GDM1 (cell line): ENCODE results near the gene SLC38A7.
"Not testable (repeated sequence)": the region's sequence is repeated elsewhere in the genome, so short reads cannot be mapped to it uniquely, and the experiment has no call there.

ENCODE experiments used
- DNase-seq: peaks from one replicate; lab custom pipeline; 2025; lab: John Stamatoyannopoulos, UW

SLC38A7 gene

DNA sequence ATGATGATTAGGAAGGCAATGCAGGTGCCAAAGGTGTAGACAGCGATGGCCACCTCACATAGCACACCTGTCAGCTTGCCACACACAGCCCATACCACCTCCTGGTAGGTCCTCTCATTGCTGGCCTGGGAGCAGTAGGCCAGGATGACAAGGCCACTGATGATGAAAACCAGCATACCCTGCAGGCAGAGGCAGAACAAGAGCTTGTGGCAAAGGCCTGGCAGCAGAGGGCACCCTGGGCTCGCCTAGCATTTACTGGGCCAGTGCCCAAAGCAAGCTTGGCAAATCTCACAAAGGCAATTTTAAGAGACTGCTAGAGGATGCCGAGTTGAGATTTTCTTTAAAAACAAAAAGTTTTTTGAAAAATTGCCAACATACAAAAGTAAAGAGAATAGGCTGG is 5.9 kb downstream of the SLC38A7 start:
- no peak for DNase-seq

DNA sequence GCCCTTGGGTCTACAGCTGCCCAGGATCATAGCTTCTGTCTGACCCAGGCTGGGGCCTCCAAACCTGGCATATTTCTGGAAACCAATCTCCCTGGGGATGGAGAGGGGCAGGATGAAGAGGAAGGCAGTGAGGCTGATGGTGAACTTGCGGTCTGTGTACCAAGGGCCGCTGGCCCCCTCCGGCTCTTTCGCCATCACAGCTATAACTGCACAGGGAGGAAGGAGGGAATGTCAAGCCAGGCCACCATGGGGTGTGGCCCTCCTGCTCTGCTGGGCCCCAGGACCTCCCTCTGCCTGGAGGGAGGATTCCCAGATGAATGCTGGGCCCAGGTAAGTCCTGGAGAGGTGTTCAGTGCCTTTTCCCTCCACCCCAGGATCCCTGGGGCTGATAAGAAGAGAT is 6.3 kb downstream of the SLC38A7 start:
- DNase-seq, result no peak

DNA sequence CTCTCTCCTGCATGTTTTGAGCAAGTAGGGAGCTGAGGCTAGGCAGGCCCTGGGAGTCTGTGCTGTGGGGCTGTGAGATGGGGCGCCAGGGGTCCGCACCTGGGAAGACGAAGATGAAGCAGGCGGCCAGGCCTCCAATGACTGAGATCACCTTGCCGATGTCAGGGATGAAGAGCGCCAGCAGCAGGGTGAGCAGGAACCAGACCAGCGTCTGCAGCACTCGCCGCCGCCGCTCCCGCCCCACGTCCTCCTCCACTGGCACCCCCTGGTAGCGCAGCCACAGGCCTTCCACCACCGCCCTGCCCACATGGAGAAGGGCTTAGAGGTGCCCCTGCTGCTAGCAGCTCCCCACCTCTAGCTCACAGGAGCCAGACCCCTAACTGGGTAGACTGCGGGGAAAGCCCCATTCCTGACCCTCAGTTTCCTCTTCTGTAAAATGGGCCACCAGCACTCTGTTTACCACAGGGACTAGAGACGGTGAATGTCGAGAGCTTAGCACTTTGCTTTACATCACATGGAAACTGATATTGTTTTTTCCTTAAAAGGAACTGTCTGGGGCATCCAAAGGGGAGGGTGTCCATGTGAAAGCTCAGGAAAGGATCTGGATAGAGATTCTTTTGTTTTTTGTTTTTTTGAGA is 13.5 kb downstream of the SLC38A7 start:
- no peak for DNase-seq

DNA sequence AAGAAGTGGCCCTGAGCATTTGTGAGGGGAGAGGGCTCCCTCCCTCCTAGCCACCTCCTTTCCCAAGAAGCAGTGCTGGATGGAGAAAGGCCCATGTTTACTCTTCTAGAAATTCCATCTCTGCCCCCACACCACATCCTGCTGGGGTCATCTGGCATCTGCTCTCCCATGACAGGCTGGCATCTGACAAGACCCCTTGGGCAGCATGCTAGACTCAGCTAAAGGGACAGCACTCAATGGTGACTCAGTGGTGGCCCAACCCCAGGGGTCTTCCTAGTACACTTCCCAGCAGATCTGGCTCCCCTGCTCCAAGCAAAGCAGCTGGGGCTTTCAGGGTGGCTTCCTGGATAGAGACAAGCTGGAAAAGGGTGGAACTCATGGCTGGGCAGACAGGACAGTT is 14.4 kb downstream of the SLC38A7 start:
- no peak for DNase-seq

DNA sequence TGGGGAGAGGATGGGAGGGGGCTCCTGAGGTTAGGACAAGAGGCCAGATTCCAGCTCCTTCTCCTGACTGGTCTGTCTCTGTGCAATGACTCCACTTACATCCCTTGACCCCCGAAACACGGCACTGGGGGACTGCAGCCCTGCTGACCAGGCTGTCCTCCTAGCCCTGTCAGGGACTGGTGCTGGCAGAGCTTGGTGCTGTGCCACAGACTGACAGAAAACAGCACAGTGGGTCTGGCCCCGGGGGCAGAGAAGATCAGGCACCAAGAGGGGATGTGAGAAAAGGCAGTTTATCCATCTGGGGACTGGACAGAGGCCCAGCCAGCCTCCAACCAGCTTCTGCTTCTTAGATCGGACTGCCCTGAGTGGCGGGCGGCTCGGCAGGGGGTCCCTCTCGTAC is 19.4 kb downstream of the SLC38A7 start:
- DNase-seq, result no peak

DNA sequence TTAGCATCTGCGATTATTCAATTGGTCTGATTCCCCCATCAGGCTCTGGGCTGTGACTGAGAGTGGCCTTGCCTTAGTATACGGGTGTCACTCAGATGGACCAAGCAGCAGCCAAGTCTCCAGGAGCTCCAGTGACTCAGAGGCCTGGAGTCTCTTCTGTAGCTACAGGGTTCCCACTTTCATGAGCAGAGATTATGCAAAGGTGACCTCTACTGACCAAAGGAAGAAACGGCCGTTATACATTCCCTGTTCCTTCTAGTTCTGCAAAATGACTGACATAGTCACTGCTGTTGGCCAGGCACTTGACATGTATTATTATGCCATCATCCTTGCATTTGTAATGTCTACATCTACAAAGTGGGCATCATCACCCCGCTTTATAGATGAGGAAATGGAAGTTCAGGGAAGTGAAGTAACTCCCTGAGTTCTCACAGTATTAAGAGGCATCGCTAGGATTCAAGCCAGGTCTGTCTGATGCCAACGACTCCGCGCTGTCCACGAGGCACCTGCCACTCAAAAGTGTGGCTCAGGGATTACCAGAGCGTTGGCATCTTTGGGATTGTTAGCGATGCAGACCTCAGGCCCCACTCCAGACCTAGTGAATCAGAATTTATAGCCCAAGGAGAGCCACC is 23.3 kb downstream of the SLC38A7 start:
- no peak for DNase-seq

DNA sequence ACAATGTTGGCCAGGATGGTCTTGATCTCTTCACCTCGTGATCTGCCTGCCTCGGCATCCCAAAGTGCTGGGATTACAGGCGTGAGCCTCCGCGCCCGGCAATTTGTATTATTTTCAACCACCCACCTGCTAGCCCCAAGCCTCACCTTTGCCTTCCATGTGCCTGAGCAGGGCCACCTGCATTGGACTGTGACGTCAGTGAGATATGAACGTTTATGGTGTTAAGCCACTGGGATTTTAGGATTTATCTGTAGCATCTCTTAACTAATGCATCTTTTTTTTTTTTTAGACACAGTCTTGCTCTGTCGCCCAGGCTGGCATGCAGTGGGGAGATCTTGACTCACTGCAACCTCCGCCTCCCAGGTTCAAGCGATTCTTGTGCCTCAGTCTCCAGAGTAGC is 24.7 kb downstream of the SLC38A7 start:
- not testable (repeated sequence) for DNase-seq

DNA sequence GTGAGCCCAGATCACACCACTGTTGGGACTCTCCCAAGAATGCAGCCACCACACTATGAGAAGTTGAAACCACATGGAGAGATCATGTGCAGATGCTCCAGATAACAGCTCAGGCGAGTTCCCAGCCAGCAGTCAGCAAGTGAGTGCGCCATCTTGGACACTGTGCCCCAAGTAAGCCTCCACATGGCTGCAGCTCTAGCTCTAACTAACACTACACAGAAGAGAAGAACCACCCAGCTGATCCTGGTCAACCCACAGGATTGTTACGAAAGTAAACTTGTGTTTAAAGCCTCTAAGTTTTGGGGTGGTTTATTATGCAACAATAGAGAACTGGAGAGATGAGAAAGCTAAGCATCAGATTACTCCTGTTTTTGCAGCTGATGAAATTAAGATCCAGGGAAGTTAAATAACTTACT is 25.8 kb downstream of the SLC38A7 start:
- DNase-seq, result no peak

DNA sequence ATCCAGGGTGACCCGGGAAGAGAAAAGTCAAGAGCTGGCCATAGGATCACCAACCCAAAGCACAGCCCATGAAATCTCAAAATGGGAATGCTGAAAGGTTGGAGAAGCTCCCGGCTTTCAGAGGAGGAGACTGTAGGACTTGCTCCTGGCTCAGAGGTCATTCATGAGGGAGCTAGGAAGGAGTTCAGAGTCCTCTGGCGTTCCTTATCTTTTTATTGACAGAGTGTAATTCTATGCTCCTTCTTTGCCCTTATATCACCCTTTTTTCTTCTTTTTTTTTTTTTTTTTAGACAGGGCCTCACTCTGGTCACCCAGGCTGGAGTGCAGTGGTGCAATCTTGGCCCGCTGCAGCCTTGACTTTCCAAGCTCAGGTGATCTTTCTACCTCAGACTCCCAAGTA is 27.7 kb downstream of the SLC38A7 start:
- no peak for DNase-seq

DNA sequence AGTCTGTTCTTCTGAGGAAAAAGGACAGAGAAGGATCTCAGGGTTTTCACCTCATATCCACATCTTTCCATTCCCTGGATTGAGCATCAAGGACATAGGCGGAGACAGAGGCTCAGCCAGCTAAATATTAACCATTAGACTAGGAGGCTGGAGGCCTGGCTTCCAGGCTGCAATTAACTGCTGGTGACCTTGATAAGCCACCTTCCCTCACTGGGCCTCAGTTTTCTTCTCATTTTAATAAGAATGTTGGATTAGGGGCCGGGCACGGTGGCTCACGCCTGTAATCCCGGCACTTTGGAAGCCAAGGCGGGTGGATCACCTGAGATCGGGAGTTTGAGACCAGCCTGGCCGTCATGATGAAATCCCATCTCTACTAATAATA is 29.4 kb downstream of the SLC38A7 start:
- no peak for DNase-seq

DNA sequence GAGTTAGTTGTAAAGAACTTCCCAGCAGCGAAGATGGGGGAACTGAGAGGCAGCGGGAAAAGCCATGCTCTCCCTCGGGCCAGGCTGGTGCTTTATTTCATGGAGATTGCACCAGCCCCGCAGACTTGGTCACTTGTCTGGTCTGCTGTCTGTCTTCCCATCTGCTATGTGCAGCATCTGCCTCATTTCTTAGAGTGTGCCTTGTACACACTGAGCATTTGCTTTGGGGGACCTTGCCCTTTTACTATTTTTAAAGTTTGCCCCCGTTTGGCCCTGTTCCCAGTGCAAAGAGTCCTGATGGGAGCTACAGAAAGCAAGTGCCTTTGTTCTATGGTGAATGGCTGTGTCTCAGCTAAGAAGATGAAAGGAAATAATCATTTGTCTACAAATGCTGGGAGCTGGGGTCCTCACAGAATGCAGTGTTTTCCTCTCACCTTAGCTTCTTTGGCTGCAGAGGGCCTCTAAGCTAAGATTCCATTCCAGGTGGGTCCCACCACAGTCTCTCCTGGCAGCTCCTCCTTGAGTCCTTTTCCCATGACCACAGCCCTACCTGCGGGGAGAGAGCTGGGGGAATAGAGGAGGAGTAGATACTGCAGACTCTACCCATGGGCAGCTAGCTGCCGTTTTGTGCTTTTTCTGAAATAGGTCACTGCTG is 29.9 kb downstream of the SLC38A7 start:
- DNase-seq, result no peak

DNA sequence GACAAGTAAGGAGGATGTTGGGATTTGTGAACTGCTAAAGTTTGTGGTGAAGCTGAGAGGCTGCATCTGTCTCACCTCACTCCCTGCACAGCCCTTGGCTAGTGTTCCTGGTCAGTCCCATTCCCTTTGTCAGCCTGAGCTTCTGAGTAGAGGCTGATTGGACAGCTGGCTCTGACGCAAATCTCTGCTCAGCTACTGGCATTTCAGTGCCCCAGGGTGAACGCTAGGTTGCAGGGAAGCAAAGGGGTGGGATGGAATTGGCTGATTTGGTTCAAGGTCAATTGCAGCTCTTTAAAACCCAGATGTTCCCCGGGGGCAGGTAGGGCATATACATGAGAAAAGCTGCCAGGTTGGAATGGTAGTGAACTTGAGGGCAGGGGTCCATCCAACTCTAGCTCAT is 31.8 kb downstream of the SLC38A7 start:
- no peak for DNase-seq

DNA sequence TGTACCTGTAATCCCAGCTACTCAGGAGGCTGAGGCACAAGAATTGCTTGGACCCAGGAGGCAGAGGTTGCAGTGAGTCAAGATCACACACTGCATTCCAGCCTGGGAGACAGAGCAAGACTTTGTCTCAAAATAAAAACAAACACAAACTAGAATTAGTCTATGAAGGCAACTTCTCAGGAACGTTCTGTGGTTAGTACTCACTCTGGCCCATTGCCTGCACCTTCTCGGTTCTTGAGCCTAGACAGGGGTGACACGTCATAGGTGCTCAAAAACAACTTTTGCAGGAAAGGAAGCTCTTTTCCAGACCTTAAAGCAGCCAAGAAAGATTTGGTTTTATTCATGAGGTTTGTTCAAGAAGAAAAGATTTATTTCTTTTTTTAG is 32.6 kb downstream of the SLC38A7 start:
- DNase-seq, result no peak

DNA sequence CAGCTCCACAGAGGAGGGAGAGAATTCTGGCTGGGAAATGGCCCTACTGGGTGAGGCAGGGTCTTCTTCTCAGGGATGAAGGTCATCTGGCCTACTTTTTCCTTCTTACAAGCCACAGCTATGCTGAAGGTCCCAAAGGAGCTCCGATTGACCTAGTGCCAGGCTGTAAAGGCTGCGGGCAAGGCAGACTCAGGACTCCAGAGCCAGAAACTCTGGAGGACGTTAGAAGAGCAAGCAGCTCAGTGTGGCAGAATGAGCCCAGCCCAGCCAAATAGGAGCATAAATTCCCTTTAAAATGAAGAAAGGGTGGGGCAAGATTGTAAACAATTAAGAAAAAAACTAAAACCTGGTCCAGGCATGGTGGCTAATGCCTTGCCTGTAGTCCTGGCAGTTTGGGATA is 34.9 kb downstream of the SLC38A7 start:
- DNase-seq, result no peak

DNA sequence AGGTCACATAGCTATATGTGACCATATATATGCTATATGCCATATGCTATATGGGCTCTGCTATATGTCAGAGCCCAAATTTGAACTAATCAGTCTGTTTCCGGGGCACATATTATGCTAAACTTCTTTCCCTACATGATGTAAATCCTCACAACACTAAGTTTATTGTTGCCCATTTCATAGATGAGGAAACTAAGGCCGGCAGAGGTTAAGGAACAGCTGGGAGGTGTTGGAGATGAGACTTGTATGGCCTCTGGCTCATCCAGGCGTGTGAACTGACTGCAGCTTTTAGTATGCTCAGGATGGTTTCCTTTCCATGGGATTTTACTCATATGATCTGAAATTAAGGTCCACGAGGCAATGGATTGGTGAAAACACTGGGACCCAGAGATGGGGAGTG is 37.5 kb downstream of the SLC38A7 start:
- no peak for DNase-seq

DNA sequence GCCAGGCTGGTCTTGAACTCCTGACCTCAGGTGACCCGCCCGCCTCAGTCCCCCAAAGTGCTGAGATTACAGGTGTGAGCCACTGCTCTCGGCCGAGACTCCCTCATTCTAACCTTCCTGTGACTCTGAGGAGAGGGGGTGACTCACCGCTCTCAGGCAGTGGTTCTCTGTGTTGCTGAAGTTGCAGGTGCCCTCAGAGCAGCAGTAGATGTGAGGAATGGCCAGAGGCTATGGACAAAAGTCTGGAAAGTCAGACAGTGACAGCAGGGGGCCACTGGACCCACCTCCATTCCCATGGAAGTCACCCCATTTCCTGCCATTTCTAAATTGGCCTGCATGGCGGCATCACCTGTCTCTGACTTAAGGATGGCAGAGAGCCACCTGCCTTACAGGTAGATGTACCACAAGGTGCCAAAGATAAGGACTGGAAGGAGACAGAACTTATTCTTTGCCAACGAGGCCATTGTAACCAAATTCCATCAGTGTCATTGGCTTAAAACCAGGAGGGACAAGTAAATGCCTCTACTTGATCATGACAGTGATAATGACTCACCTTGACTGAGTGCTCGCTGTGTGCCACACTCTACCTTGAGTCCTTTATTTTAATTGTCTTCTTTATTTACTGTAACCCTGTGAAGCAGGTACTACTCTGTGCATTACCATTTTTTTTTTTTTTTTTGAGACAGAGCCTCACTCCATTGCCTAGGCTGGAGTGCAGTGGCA is 39.6 kb downstream of the SLC38A7 start:
- DNase-seq, result no peak

DNA sequence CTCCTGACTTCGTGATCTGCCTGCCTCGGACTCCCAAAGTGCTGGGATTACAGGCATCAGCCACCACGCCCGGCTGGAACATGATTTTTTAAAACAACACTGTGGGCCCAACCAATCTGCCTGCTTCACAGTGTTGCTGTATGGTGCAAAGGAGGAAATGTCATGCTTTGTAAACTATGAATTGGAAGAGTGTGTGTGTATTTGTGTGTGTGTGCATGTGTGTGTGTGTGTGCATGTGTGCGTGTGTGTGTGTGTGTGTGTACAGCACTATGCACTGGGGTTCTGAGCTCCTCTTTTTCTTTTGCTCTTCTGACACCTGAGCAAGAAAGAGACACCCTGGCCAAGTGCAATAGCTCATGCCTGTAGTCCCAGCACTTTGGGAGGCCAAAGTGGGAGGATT is 40.5 kb downstream of the SLC38A7 start:
- no peak for DNase-seq

DNA sequence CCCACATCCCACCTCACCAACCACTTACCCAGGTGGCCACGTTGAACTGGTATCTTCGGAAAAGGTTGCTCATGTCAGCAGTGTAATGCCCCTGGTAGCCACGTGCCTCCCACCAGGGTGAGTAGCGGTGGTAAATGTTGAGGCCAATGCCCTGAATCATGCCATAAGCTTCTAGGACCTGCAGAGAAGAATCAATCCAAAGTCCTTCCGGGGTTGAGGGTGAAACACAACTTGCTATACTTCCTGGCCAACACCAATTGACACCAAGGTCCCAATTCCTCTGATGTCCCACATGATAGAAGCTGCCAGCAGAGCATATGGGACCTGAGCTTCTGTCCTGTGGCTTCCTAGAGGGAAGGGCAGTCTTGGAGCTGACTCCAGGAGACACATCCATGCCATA is 43.6 kb downstream of the SLC38A7 start:
- DNase-seq, result no peak

DNA sequence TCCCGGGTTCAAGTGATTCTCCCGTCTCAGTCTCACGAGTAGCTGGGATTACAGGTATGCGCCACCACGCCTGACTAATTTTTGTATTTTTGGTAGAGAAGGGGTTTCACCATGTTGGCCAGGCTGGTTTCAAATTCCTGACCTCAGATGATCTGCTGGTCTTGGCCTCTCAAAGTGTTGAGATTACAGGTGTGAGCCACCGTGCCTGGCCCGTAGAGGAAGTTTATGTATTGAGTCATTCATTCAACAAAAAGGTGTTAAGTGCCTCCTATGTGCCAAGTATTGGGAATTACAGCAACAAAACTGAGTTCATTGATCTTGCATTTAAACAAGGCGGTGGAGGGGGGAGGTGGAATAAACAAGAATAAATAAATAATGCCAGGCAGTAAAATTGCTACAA is 44.7 kb downstream of the SLC38A7 start:
- no peak for DNase-seq

DNA sequence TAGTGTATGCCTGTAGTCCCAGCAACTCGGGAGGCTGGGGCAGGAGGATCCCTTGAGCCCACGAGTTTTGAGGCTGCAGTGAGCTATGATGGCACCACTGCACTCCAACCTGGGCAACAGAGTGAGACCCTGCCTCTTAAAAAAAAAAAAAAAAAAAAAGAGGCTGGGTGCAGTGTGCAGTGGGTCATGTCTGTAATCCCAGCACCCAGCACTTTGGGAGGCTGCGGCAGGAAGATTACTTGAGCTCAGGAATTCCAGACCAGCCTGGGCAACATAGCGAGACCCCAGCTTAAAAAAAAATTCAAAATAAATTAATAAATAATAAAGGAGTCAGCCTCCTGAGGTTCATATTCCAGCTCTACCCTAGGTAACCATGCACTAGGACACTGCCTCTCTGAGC is 45.3 kb downstream of the SLC38A7 start:
- no peak for DNase-seq

DNA sequence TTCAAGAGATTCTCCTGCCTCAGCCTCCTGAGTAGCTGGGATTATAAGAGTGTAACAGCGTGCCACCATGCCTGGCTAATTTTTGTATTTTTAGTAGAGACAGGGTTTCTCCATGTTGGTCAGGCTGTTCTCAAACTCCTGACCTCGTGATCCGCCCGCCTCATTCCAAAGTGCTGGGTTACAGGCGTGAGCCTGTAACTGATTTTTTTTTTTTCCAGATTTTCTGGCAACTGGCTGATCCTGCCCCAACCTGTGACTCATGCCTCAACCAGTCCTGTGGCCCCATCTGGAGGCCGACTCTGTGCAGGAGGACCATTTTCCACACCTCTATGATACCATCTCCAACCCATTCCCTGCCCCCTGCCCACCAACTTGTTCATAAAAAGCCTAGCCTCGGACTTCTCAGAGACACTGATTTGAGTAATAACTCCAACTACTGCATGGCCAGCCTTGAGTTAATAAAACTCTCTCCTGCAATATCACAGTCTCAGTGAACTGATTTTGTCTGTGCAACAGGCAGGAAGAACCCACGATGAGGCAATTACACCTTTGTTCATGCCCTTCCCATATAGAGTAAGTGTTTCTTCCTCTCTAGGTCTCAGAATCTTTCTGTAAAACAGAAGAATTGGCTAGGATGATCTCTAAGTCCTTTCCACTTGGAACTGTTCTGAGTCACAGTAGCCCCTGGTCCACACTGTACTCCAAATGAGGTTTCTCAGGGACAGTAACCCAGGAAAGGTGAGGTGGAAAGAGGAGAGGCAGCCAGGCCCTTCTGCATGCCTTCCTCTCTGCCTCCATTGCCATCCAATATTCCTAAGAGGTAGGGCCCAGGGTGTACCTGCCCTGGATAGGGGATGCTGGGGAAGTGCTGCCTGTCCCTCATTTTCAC is 46.2 kb downstream of the SLC38A7 start:
- no peak for DNase-seq

DNA sequence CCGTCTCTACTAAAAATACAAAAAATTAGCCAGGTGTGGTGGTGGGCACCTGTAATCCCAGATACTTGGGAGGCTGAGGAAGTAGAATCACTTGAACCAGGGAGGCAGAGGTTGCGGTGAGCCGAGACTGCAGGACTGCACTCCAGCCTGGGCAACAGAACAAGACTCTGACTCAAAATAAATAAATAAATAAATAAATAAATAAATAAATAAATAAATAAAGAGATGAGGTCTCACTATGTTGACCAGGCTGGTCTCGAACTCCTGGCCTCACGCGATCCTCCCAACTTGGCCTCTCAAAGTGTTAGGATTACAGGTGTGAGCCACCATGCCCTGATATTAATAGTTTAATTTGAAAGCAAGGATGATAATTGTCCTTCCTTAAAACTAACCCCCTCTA is 47.5 kb downstream of the SLC38A7 start:
- DNase-seq, result not testable (repeated sequence)
